ENCODE data around the gene NXT1. TPM values are rescaled to one million over a fixed set of nuclear protein-coding genes. Genes with fewer than 3 reads are reported as not detected.

NXT1 gene
- total and polyA plus RNA-seq, 2 donors (not counting 1 experiment from before 2014, with no cell fraction given) = 21.4 to 147 TPM

DNA sequence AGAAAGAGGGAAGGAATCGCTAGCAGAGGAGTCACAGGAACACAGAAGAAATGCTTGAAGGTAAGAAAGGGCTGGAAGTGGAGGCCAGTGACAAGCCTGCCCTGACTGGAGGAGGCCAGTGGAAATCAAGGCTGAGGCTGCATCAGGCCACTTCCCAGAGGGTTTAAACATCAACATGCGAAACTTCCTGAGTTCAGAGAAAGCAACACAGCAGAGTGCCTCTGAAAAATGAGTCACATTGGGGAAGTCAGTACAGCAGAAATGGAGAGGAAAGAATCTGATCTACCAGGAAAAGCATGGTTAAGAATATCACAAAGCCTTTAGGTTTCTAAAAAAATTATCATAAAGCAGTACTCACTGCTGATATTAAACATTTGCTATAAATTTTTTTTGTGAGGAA is 47.4 kb downstream of the NXT1 start:
- H3K27ac ChIP-seq (ENCODE audit: low read length in 2 of 2) = no peak overlapping the region
- no peak for ATAC-seq (ENCODE audit: low read depth)
- H3K36me3 ChIP-seq (replicated peaks in 1 of 2; ENCODE audit: control extremely low read depth in 1 of 2, control insufficient read depth in 1 of 2, extremely low read depth in 1 of 2, insufficient read depth in 2 of 2, low read length in 1 of 2) = peaks cover 3 to 30% of the 10 kb centered on the region in 2 experiments
- H3K27me3 Mint-ChIP-seq = no peaks in the 10 kb centered on the region
- H3K27me3 ChIP-seq (replicated peaks in 1 of 4; ENCODE audit: control extremely low read depth in 1 of 4, control insufficient read depth in 3 of 4, insufficient read depth in 4 of 4, low read length in 3 of 4) = no peaks in the 10 kb centered on the region
- ChIA-PET POLR2A (no interaction called here), CTCF (no interaction called here)
- peaks cover 5% of the 10 kb centered on the region for H3K79me2 ChIP-seq (ENCODE audit: control insufficient read depth, insufficient read depth, low read length)
- WGBS (ENCODE audit: insufficient coverage) = 77% methylated on average over 2 of the region's 2 CpGs
- TF ChIP-seq EZH2 (IDR thresholded peaks at IDR 0.05; ENCODE audit: borderline replicate concordance, insufficient read depth, low read depth, low read length, poor library complexity, severe bottlenecking) = no peak
- TF ChIP-seq, protein P1, sequence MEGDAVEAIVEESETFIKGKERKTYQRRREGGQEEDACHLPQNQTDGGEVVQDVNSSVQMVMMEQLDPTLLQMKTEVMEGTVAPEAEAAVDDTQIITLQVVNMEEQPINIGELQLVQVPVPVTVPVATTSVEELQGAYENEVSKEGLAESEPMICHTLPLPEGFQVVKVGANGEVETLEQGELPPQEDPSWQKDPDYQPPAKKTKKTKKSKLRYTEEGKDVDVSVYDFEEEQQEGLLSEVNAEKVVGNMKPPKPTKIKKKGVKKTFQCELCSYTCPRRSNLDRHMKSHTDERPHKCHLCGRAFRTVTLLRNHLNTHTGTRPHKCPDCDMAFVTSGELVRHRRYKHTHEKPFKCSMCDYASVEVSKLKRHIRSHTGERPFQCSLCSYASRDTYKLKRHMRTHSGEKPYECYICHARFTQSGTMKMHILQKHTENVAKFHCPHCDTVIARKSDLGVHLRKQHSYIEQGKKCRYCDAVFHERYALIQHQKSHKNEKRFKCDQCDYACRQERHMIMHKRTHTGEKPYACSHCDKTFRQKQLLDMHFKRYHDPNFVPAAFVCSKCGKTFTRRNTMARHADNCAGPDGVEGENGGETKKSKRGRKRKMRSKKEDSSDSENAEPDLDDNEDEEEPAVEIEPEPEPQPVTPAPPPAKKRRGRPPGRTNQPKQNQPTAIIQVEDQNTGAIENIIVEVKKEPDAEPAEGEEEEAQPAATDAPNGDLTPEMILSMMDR (IDR thresholded peaks at IDR 0.05) = no peak
- H3K9me3 ChIP-seq (ENCODE audit: control extremely low read depth in 1 of 3, control insufficient read depth in 2 of 3, insufficient read depth in 1 of 3, low read length in 2 of 3) = no peaks in the 10 kb centered on the region
- H3K4me3 ChIP-seq (ENCODE audit: control extremely low read depth in 1 of 5, extremely low read depth in 1 of 5, insufficient read depth in 1 of 5, low read depth in 2 of 5, low read length in 4 of 5) = no peak overlapping the region
- no peak overlapping the region for H3K9ac ChIP-seq (ENCODE audit: low read length)
- no peak overlapping the region for H3K27ac Mint-ChIP-seq
- no peaks in the 10 kb centered on the region for H3K4me1 Mint-ChIP-seq
- no peaks in the 10 kb centered on the region for H3K4me1 ChIP-seq (ENCODE audit: control insufficient read depth in 2 of 2, insufficient read depth in 2 of 2, low read length in 2 of 2)
- no peak overlapping the region for H2AFZ ChIP-seq (ENCODE audit: insufficient read depth, low read depth, low read length, poor library complexity, severe bottlenecking)
- H3K9me3 Mint-ChIP-seq (ENCODE audit: insufficient read depth) = no peaks in the 10 kb centered on the region
- H3K4me2 ChIP-seq (replicated peaks; ENCODE audit: low read depth, low read length, poor library complexity, severe bottlenecking) = no peak overlapping the region
- no peak overlapping the region for H3K4me3 Mint-ChIP-seq
- H4K20me1 ChIP-seq (ENCODE audit: control insufficient read depth, insufficient read depth, low read length, poor library complexity, severe bottlenecking) = no peaks in the 10 kb centered on the region
- DNase-seq = no peak
- intact Hi-C loops (cut with micrococcal nuclease) = no loop called here

DNA sequence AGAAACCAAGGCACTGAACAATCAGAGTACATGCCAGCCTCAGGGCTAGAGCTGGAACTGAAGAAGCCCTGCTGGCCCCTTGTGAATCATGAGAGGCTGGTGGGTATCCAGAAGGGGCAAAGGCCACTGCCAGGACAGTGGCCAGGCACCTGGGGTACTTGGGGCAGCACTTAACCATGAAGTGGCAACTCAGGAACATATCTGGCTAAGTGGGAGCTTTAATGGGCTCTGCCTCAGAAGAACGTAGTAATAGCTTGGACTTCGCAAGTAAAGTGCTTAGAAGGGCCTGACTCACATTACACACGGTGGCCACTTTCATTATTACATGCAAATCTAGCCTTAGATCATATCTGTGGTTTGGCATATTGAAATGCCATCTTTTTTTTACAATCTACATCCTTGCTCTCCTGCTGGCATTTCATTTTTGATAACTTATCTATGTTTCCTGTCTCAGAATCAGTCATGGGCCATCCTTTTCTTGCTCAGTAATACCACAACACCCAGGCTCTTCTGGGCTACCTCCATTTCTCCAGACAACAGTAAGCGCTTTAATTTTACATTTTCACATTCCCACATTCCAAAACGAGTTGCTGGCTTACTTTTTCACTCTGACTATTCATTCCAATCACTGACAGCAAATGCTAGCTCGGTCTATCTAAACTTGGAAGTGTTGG is 49.1 kb downstream of the NXT1 start:
- no peak for ATAC-seq (ENCODE audit: low read depth)
- peaks cover 3 to 15% of the 10 kb centered on the region in 2 experiments for H3K36me3 ChIP-seq (replicated peaks in 1 of 2; ENCODE audit: control extremely low read depth in 1 of 2, control insufficient read depth in 1 of 2, extremely low read depth in 1 of 2, insufficient read depth in 2 of 2, low read length in 1 of 2)
- H3K27me3 Mint-ChIP-seq = no peaks in the 10 kb centered on the region
- H3K4me3 Mint-ChIP-seq = no peak overlapping the region
- no peaks in the 10 kb centered on the region for H3K4me1 Mint-ChIP-seq
- DNase-seq = no peak
- H3K4me1 ChIP-seq (ENCODE audit: control insufficient read depth in 2 of 2, insufficient read depth in 2 of 2, low read length in 2 of 2) = no peaks in the 10 kb centered on the region
- intact Hi-C loops (cut with micrococcal nuclease) = no loop called here
- no peak overlapping the region for H3K4me2 ChIP-seq (replicated peaks; ENCODE audit: low read depth, low read length, poor library complexity, severe bottlenecking)
- WGBS (ENCODE audit: insufficient coverage) = 63% methylated on average over 6 of the region's 6 CpGs
- H2AFZ ChIP-seq (ENCODE audit: insufficient read depth, low read depth, low read length, poor library complexity, severe bottlenecking) = no peak overlapping the region
- H3K27ac ChIP-seq (ENCODE audit: low read length in 2 of 2) = no peak overlapping the region
- no peak overlapping the region for H3K9ac ChIP-seq (ENCODE audit: low read length)
- peaks cover 4% of the 10 kb centered on the region for H4K20me1 ChIP-seq (ENCODE audit: control insufficient read depth, insufficient read depth, low read length, poor library complexity, severe bottlenecking)
- no peak for TF ChIP-seq EZH2 (IDR thresholded peaks at IDR 0.05; ENCODE audit: borderline replicate concordance, insufficient read depth, low read depth, low read length, poor library complexity, severe bottlenecking)
- TF ChIP-seq, protein P1 (IDR thresholded peaks at IDR 0.05) = no peak
- no peak overlapping the region for H3K27ac Mint-ChIP-seq
- no peaks in the 10 kb centered on the region for H3K27me3 ChIP-seq (replicated peaks in 1 of 4; ENCODE audit: control extremely low read depth in 1 of 4, control insufficient read depth in 3 of 4, insufficient read depth in 4 of 4, low read length in 3 of 4)
- H3K4me3 ChIP-seq (ENCODE audit: control extremely low read depth in 1 of 5, extremely low read depth in 1 of 5, insufficient read depth in 1 of 5, low read depth in 2 of 5, low read length in 4 of 5) = no peak overlapping the region
- H3K9me3 Mint-ChIP-seq (ENCODE audit: insufficient read depth) = no peaks in the 10 kb centered on the region
- ChIA-PET CTCF (interaction anchor here (1.5 kb wide), 1 partner anchor 50 kb away, joined by 5 read pairs; no protein-coding TSS in a partner anchor), POLR2A (no interaction called here)
- no peaks in the 10 kb centered on the region for H3K9me3 ChIP-seq (ENCODE audit: control extremely low read depth in 1 of 3, control insufficient read depth in 2 of 3, insufficient read depth in 1 of 3, low read length in 2 of 3)
- H3K79me2 ChIP-seq (ENCODE audit: control insufficient read depth, insufficient read depth, low read length) = peaks cover 11% of the 10 kb centered on the region

Data from B cell (primary cell).